Activated CD4-positive, alpha-beta T cell treated with anti-CD3 and anti-CD28 coated beads, Interleukin-2, amount 50 U/mL, for 4 hours (primary cell): ENCODE results near the gene FNDC3B.
"Not testable (repeated sequence)": the region's sequence is repeated elsewhere in the genome, so short reads cannot be mapped to it uniquely, and the experiment has no call there.

Experiments used
- DNase-seq, 2 experiments: peaks; one replicate each; pipeline ENCODE4 v3.0.0-alpha.2; 2020

FNDC3B gene

GRCh38 chr3:172077197-172077757, 37.9 kb downstream of the FNDC3B start:
- no peak for DNase-seq

GRCh38 chr3:172078244-172078643, 38.9 kb downstream of the FNDC3B start:
- no peak for DNase-seq

GRCh38 chr3:172078721-172079120, 39.3 kb downstream of the FNDC3B start:
- DNase-seq: no peak

- DNase-seq: no peak
Observed at GRCh38 chr3:172079326-172079976, 40.1 kb downstream of the FNDC3B start.

GRCh38 chr3:172080503-172080902, 41.1 kb downstream of the FNDC3B start:
- no peak for DNase-seq

GRCh38 chr3:172082269-172082668, 42.9 kb downstream of the FNDC3B start:
- DNase-seq: no peak

- DNase-seq: no peak
Observed at GRCh38 chr3:172082820-172083513, 43.6 kb downstream of the FNDC3B start.

GRCh38 chr3:172083995-172084409, 44.6 kb downstream of the FNDC3B start:
- no peak for DNase-seq

GRCh38 chr3:172084871-172085556, 45.6 kb downstream of the FNDC3B start:
- DNase-seq: no peak

- DNase-seq: no peak
Observed at GRCh38 chr3:172085557-172085895, 46.1 kb downstream of the FNDC3B start.

- DNase-seq: no peak
Observed at GRCh38 chr3:172086071-172086470, 46.7 kb downstream of the FNDC3B start.

GRCh38 chr3:172087198-172087597, 47.8 kb downstream of the FNDC3B start:
- no peak for DNase-seq

GRCh38 chr3:172087602-172088580, 48.5 kb downstream of the FNDC3B start:
- DNase-seq: no peak

- no peak for DNase-seq
Observed at GRCh38 chr3:172089250-172089649, 49.9 kb downstream of the FNDC3B start.

GRCh38 chr3:172090035-172090434, 50.7 kb downstream of the FNDC3B start:
- DNase-seq: no peak

GRCh38 chr3:172092658-172093057, 53.3 kb downstream of the FNDC3B start:
- DNase-seq: no peak

- not testable (repeated sequence) for DNase-seq
Observed at GRCh38 chr3:172093581-172094443, 54.4 kb downstream of the FNDC3B start.

- DNase-seq: no peak
Observed at GRCh38 chr3:172094621-172095557, 55.5 kb downstream of the FNDC3B start.

GRCh38 chr3:172096881-172097420, 57.6 kb downstream of the FNDC3B start:
- DNase-seq: no peak

- no peak for DNase-seq
Observed at GRCh38 chr3:172097585-172097984, 58.2 kb downstream of the FNDC3B start.
